HepG2 (cell line): Measurements from ENCODE around the gene TAOK3. TPM values are rescaled to one million over a fixed set of nuclear protein-coding genes. Genes with fewer than 3 reads are reported as not detected.

ENCODE experiments used
- CCDC6 ChIP-seq: sonication (generic); formaldehyde crosslinking; IDR thresholded peaks from 2 replicates; pipeline ENCODE4 v1.8.1; 2022; ENCODE audit warnings: mild to moderate bottlenecking, missing genetic modification reagents, moderate library complexity
- DMAP1 ChIP-seq: IDR thresholded peaks from 2 replicates; pipeline ENCODE4 v1.6.1; 2016
- EZH2 ChIP-seq: conservative IDR thresholded peaks from 2 replicates; pipeline ENCODE4 v1.6.1; 2012; ENCODE audit warnings: mild to moderate bottlenecking, low read depth, low read length, moderate library complexity
- LRRFIP1 ChIP-seq: sonication (generic); formaldehyde crosslinking; conservative IDR thresholded peaks from 2 replicates; pipeline ENCODE4 v1.4.0; 2020; ENCODE audit warnings: missing genetic modification reagents
- MAZ ChIP-seq, 2 experiments: sonication (generic) in 1 of 2; formaldehyde crosslinking in 1 of 2; IDR thresholded peaks; 2 replicates each; pipeline versions ENCODE4 v1.5.0 to v1.6.1; 2012 to 2020; ENCODE audit warnings: low read depth in 2 of 2, mild to moderate bottlenecking in 2 of 2, borderline replicate concordance in 1 of 2, improper control_type of control experiment in 1 of 2, low read length in 1 of 2, missing genetic modification reagents in 1 of 2, moderate library complexity in 1 of 2
- NRL ChIP-seq: sonication (generic); formaldehyde crosslinking; IDR thresholded peaks from 2 replicates; pipeline ENCODE4 v1.5.0; 2020; ENCODE audit warnings: missing genetic modification reagents, mild to moderate bottlenecking, moderate library complexity, borderline replicate concordance
- RNF219 ChIP-seq: sonication (generic); formaldehyde crosslinking; IDR thresholded peaks from 2 replicates; pipeline ENCODE4 v1.5.0; 2020; ENCODE audit warnings: mild to moderate bottlenecking, missing genetic modification reagents
- TBL1XR1 ChIP-seq: fragments of 150-350 bp; IDR thresholded peaks from 2 replicates; pipeline ENCODE4 v1.6.1; 2014; ENCODE audit warnings: borderline replicate concordance, low read length; ENCODE audit not compliant: partially characterized antibody
- TP53 ChIP-seq: sonication (generic); formaldehyde crosslinking; conservative IDR thresholded peaks from 2 replicates; pipeline ENCODE4 v1.4.0; 2020; ENCODE audit warnings: missing genetic modification reagents
- TRAFD1 ChIP-seq: sonication (generic); formaldehyde crosslinking; IDR thresholded peaks from 2 replicates; pipeline ENCODE4 v1.5.1; 2020; ENCODE audit warnings: missing genetic modification reagents, mild to moderate bottlenecking, borderline replicate concordance
- XBP1 ChIP-seq: sonication (generic); formaldehyde crosslinking; IDR thresholded peaks from 2 replicates; pipeline ENCODE4 v1.5.0; 2020; ENCODE audit warnings: missing genetic modification reagents
- ZMYM4 ChIP-seq: sonication (generic); formaldehyde crosslinking; IDR thresholded peaks from 2 replicates; pipeline ENCODE4 v1.8.1; 2023; ENCODE audit warnings: mild to moderate bottlenecking, missing genetic modification reagents
- ZNF20 ChIP-seq: sonication (generic); formaldehyde crosslinking; IDR thresholded peaks from 2 replicates; pipeline ENCODE4 v1.4.0; 2020; ENCODE audit warnings: mild to moderate bottlenecking, moderate library complexity, missing genetic modification reagents
- ZNF367 ChIP-seq: sonication (generic); formaldehyde crosslinking; IDR thresholded peaks from 2 replicates; pipeline ENCODE4 v1.4.0; 2020; ENCODE audit warnings: missing genetic modification reagents, borderline replicate concordance
- ZNF503 ChIP-seq: sonication (generic); formaldehyde crosslinking; IDR thresholded peaks from 2 replicates; pipeline ENCODE4 v1.4.0; 2020; ENCODE audit warnings: missing genetic modification reagents
- ZNF652 ChIP-seq: IDR thresholded peaks from 2 replicates; pipeline ENCODE4 v1.6.1; 2016; ENCODE audit warnings: low read depth, borderline replicate concordance
- polyA plus RNA-seq, 8 experiments: library from polyadenylated mRNA; depleted of rRNA in 3 of 8; stranded (reverse) in 7 of 8; unstranded in 1 of 8; fragments of >200 nt; fragmentation: Illumina TruSeq in 4 of 8; extraction: Trizol in 4 of 8; gene quantifications; 2 replicates each; pipeline versions ENCODE4 v1.2.1 to v1.2.3, GENCODE V29; 2011 to 2016; ENCODE audit warnings: low read depth in 4 of 8, missing spikeins in 1 of 8, mixed read lengths in 1 of 8; ENCODE audit not compliant: insufficient read depth in 1 of 8
- total RNA-seq, 5 experiments: library from RNA; depleted of rRNA; stranded (reverse); fragments of >200 nt; fragmentation: Illumina TruSeq; extraction: Trizol; gene quantifications; 2 replicates each; pipeline ENCODE4 v1.2.3, GENCODE V29; 2016; ENCODE audit warnings: low read depth in 1 of 5
- TF ChIP-seq, protein P1 (sequence below): sonication (generic); formaldehyde crosslinking; IDR thresholded peaks from 2 replicates; pipeline ENCODE4 v1.4.0; 2020; ENCODE audit warnings: mild to moderate bottlenecking, missing genetic modification reagents

TAOK3 gene
- total and polyA plus RNA-seq, 2 of the 13 experiments (the other 11 are each of a cell fraction or from before 2014, with no cell fraction given), result 10.4 to 12.3 TPM

- TF ChIP-seq ZNF652 (CRISPR knock-in tag) (no peak), TRAFD1 (CRISPR knock-in tag) (no peak), XBP1 (CRISPR knock-in tag) (no peak), EZH2 (no peak), ZMYM4 (CRISPR knock-in tag) (no peak), MAZ (IDR thresholded peaks at IDR 0.05; ENCODE audit: borderline replicate concordance, low read depth, low read length) (peak; percentile 2; the same call in 1 of the 2 replicates), MAZ (CRISPR knock-in tag; IDR thresholded peaks at IDR 0.05; ENCODE audit: low read depth) (no peak), ZNF367 (no peak), TBL1XR1 (no peak), ZNF503 (peak; percentile 17; the same call in 1 of the 2 replicates), NRL (0 out of 2 replicates have a peak, but pooled peaks have one; percentile 12), TP53 (CRISPR knock-in tag) (0 out of 2 replicates have a peak, but pooled peaks have one; percentile 17), RNF219 (CRISPR knock-in tag) (0 out of 2 replicates have a peak, but pooled peaks have one; percentile 34), DMAP1 (CRISPR knock-in tag) (0 out of 2 replicates have a peak, but pooled peaks have one; percentile 8), ZNF20 (CRISPR knock-in tag) (no peak), LRRFIP1 (CRISPR knock-in tag) (no peak), CCDC6 (0 out of 2 replicates have a peak, but pooled peaks have one; percentile 41)
- TF ChIP-seq, protein P1, sequence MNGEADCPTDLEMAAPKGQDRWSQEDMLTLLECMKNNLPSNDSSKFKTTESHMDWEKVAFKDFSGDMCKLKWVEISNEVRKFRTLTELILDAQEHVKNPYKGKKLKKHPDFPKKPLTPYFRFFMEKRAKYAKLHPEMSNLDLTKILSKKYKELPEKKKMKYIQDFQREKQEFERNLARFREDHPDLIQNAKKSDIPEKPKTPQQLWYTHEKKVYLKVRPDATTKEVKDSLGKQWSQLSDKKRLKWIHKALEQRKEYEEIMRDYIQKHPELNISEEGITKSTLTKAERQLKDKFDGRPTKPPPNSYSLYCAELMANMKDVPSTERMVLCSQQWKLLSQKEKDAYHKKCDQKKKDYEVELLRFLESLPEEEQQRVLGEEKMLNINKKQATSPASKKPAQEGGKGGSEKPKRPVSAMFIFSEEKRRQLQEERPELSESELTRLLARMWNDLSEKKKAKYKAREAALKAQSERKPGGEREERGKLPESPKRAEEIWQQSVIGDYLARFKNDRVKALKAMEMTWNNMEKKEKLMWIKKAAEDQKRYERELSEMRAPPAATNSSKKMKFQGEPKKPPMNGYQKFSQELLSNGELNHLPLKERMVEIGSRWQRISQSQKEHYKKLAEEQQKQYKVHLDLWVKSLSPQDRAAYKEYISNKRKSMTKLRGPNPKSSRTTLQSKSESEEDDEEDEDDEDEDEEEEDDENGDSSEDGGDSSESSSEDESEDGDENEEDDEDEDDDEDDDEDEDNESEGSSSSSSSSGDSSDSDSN (CRISPR knock-in tag), result no peak
Observed at GRCh38 chr12:118103201-118103600, 269.5 kb downstream of the TAOK3 start (continued).
